Islet of Langerhans (tissue), 1 donor: ENCODE measurements around the gene DUSP1.

Source experiments
- FAIRE-seq: peaks from one replicate; lab custom pipeline; 2011; peaks lifted over from hg19 to GRCh38; lab: Jason Lieb, UNC

The DUSP1 gene

DNA sequence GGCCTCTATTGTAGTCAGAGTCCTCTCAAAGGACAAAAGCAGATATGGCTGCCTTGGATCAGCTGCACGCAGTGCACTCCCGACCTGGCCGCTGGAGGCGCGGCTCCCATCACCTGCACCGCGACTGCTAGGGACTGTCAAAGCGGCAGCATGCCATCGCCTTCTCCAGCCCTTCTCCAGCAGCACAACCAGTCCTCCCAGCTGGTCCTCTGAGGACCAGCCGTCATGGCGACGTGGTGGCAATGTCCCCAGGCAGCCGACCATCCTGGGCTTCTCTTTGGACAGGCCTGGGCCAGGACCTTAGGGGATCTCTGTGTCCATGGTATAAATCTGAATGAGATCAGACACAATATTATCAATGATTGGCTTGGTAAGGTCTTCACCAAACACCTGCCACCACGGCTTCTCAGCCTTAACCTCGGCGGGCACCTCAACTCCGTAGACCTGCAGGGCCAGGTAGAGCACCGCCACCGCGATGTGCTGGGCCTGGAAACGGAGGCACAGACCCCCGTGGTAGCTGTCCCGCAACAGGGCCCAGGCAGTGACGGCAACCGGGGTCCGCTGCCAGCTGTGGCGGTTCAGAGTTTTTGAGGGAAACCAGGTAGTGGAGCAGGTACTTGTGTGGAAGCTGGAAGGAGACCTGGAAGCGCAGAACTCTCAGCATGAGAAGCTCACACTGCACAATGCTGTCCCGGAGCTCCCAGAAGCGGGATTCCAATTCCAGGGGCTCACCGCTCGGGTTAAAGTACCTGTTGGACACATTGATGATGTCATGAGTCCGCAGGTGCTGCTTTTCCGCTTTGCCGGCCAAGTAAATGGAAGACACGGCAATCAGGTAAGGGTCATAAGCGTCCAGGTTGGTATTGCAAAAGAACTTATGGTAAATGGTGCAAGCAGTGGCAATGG is 8.5 kb downstream of the DUSP1 start:
- no peak for FAIRE-seq

DNA sequence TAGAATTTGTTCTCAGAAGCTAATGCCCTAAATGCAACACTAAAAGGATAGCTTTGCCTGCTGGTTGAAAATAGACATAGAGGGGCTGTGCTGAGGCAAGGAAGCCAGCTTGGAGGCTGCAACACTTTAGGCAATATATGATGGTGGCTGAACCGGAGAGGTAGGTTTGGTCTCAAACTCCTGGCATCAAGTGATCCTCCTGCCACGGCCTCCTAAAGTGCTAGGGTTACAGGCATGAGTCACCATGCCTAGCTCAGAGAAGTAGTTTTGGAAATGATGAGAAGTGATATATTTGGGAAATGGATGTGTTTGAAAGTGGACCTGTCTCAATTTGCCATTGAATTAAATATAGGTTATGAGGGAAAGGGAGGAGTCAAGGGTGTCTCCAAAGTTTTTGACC is 10.0 kb downstream of the DUSP1 start:
- no peak for FAIRE-seq

DNA sequence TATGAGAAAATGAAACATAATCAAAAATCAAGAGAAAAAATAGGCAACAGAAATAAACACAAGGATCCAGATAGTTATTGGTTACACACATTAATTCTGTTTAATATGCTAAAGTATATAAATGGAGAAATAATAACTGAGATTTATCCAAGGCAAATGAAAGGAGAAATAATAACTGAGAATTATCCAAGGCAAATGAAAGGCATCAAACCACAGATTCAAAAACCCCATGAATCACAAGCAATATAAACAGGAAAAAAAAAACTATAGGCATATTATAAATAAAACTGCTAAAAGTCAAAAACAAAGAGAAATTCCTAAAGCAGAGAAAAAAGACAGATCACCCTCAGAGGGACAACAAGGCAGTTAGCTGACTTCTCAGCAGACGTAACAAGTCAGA is 10.9 kb downstream of the DUSP1 start:
- FAIRE-seq: no peak

DNA sequence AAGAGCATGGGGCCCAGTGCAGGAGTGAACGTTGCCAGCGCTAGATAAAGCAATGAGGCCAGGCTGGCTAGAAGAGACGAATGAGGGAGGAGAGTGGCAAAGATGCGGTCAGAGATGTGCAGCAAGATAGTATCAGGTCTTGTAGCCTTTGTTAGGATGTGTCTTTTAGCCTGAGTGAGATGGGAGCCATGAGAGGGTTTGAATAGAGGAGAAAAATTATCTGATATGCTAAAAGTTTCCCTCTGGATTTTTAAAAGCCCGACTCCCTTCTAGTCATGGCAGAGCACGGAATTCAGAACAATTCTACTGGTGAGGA is 12.2 kb downstream of the DUSP1 start:
- FAIRE-seq: no peak

DNA sequence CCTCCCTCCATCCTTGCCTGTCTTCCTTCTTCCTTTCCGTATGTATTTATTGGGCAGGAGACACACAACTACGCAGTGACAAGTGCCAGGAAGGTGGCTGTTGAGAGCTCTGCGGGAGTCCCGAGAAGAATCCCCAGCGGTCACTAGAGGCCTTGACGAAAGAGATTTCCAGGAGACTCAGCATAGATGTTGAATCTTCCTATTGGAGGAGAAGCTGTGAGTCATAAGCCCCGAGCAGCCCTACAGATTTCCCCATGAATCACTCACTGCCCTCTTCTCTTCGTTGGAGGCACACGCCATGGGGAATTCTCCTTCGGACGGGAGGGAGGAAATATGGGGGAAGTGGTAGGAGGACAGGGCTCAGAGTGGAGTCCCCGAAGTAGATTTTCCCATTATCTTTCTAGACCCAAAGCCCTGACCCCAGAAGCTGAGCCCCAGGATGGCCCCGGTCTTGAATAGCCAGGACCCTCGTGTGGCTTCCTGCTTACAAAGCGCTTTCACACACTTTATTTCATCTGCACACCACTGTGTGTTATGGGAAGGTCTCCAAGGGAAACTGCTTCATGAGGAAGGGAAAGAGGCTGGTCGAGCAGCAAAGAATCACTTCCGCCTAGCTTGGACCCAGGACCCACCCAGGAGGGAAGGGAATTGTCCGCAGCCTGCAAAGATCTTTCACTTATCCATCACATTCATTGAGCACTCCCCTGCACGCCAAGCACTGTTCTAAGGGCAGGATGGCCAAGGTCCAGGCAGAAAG is 12.7 kb downstream of the DUSP1 start:
- FAIRE-seq: no peak

DNA sequence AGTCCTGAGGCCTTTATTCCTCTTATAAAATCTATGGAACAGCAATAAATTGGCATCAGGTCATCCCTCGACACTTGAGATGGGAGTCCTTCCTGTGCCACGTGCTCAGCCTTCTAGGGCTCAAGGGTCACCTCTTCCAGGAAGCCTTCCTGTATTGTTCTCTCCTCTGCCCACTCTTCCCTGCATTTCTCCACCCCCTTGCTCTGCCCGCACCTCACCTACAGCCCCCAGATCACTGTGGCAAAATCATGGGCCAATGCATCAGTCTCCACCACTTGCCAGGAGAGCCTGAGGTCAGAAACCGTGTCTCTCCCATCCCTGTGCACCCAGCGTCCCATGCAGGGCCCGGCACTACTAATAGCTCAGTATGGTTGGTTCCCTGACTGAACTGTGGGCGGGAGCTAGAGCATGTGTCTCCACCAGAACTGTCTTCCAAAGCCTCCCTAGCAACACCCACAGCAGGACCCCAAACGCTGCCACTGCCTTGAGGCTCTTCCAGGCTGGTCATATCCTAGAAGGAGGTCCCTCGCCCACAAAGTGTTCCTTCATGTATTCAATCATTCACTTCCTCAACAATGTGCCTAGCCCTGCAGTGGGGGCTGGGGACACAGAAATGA is 13.5 kb downstream of the DUSP1 start:
- no peak for FAIRE-seq

DNA sequence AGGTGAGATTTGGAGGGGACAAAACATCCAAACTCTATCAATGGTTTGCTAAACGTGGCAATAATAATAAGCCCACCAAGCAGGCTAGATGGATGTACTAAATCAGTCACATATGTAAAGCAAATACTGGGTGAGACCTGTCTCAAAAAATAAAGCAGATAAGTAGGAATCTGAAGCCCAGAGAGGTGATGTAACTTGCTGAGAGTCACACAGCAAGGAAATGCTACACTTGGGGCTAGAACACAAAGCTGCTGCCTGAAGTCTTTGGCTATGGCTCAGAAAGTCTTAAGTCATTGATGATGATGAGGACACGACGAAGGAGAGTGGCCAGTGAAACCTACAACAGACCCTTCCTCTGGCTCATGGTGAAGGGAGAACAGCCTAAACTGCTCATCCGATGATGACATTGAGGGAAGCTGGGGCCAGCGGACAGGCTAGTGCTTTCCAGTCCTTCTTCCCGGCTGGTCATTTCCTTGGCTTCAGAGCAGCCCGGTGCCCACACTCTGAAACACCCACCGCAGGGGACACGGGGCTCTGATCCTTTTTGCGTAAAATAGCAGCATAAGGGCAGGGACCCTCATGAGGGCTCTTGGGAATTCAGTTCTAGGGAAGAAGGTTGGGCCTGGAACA is 14.1 kb downstream of the DUSP1 start:
- no peak for FAIRE-seq

DNA sequence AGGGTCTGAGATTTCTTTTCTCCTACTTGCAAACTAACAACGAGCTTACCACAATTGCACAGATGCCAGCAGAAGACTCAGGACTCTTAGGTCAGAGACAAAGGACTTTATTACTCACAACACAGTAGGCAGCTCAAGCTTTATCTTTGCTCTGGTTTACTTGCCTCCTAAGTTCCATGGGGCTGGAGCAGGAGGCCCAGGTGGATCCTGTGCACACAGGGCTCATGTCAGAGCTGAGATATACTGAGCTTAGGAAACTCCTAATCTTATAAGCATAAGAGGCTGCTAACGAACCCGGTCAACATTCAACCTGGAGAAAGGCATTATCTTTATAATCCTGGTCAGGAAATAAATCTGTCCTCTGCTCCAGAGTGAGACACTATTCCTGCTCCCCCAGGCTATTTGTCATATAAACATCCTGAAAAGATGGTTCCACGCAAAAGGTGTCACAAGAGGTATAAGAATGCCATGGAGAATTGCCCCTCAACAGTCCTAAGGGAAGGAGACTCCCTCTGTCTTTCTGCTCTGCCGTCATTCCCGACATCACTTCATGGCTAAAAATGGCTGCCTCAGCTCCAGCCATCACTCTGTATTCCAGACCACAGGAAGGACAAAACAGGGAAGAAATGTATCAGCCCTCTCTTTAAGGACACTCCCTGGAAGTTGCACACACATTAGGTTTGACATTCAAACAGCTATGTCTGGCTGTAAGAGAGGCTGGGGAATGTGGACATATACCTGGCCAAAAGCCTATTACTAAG is 16.2 kb downstream of the DUSP1 start:
- FAIRE-seq: no peak

DNA sequence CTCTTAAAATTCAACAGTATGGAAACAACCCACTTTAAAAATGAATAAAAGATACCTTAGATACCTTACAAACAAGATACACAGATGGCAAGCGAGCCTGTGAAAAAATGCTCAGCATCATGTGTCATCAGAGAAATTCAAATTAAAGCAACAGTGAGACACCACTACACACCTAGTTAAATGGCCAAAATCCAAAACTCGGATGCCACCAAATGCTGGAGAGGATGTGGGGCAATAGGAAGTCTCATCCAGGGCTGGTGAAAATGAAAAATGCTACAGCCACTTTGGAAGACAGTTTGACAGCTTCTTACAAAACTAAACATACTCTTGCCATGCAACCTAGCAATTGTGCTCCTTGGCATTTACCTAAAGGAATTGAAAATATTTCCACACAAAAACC is 17.9 kb downstream of the DUSP1 start:
- no peak for FAIRE-seq

DNA sequence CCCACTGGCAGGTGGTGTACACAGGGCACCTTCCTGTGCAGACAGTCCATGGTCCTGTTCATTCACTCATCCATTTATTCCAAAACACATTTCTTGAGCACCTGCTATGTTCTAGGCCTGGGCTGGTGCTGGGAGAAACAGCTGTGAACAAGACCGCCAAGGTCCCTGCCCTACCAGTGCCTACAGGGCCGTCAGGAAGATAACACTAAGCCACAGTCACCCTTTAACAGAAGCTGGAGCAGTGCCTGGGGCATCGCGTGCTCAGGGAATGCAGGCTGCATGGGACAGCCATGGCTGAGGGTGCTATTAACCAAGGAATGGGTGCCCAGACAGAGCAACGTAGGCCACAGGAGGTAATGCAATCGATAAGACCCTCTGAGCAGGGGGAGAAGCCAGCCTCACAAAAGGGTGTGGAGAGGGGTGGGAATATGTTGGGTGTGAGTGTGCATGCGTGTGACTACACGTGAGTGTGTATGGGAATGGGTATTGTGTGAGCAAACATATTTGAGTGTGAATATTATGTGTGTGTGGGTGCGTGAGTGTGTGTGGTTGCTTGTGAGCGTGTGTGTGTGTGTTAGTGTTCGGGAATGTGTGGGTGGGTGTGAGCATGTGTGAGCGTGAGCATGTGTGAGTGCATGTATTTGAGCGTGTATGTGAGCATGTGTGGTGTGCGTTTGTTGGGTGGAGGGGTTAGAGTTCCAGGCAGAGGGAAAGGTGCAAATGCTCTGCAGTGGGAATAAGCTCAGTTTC is 19.1 kb downstream of the DUSP1 start:
- FAIRE-seq: no peak

DNA sequence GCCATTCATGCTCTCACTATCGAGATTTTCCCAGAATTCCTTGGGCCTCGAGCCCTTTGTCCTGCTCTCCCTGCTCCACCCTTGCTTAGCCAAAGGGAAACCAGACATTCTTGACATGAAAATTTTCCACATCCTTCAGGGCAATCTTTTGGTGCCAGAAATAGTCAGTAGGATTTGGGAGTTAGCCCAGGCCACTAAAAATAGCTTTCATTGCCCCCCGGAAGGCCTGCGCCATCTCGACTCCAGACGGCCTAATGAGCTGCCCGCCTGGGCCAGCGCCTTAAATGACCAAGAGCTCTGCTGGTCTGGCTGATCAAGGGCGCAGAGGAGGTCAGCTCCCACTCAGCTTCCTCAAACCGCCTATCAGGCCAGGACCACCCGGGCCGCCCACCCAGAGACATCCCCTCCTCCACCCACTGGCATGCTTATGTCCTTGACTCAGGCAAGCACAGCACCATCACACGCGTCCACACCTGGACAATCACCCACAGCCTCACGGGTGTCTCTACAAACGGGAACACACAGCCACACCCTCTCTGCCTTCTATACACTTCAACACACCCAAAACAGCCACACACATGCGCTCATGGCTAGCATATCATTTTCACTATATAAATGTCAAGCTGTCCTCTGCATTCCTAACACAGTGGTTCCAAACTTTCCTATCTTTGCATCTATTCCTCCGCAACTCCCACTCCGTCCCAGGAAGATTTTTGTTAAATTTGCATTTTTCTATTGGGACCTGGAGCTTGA is 20.9 kb downstream of the DUSP1 start:
- no peak for FAIRE-seq

DNA sequence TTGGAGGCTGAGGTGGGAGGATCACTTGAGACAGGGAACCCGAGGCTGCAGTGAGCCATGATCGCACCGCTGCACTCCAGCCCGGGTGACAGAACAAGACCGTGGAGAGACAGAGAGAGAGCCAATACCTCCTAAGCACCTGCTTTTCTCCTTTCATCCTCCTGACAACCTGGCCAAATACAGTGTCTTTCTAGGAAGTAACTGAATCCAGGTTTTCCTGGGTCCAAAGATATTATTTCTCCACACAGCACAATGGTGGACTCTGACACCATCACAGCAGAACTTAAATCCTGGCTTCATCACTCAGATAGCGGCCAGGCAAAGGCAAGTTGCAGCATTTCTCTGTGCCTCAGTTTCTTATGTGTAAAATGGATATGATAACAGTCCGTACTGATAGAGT is 21.9 kb downstream of the DUSP1 start:
- no peak for FAIRE-seq

DNA sequence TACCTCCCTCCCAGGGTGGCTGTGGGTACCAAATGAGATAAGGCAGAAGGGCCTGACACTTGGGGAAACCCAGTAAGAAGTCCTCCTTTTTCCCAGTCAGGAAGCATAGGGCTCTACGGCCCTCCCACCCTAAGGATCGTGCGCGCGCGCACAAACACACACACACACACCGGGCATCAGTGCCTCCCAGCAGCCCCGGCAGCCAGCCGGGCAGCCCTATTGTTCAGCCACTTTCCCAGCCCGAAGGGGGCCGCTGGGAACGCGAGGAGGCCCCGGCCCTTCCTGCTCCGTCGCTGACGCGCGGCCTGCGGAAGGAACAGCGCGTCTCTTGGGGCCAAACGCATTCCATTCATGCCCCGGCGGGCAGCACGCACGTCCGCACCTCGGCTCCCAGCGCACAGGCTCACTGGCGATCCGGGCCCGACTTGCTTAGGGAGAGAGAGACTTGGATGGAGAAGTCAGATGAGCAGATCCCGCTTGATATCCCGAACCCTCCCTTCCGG is 22.6 kb downstream of the DUSP1 start:
- FAIRE-seq: no peak

DNA sequence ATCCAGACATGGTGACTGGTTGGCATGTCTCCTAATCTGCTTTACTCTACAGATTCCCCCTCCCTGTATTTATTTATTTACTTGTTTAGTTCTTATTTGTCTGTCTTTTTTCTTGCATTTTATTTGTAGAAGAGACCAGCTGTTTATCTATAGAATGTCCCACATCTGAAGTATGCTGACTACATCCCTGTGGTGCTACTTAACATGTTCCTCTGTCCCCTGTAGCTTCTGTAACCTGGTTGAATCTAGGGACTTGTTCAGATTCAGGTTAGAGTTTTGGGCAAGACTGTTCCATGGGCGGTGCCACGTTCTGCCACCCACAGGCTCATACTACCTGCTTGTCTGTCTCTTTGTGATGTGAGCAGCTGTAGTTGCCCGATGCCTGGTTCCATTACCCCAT is 23.5 kb downstream of the DUSP1 start:
- no peak for FAIRE-seq

DNA sequence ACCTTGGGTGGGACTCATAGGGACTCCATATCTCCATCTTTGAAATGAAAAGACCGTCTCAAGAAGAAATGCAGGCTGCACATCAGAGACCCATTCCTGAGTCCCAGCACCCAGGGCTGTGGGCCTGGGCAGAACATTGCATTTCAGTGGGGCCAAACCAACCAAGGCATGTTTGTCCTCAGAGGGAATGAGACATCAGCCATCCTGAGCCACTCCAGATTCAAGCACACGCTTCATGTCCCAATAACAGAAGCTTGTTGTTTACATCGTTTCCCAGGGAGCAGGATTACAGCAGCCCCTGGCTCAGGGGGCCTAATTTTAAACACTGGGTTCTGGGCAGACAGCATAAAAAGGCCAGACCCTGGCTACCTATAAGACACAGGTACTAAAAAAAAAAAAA is 24.3 kb downstream of the DUSP1 start:
- FAIRE-seq: no peak

DNA sequence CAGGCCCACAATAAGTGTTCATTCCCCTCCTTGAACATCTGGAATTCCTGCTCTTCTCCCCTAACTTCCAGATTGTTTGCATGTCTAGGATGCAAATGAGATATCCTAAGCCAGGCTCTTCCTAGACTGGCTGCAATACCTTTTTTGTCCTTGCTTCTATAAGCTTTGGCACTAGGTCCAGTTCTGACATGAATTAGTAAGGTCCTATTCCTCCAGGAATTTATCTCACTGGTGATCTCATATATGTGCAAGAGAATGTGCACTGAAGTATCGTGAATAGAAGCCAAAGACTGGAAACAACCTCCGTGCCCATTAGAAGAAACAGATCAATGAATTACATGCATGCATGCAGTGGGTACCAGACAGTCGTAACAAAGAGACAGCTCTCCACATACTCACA is 25.2 kb downstream of the DUSP1 start:
- FAIRE-seq: no peak

DNA sequence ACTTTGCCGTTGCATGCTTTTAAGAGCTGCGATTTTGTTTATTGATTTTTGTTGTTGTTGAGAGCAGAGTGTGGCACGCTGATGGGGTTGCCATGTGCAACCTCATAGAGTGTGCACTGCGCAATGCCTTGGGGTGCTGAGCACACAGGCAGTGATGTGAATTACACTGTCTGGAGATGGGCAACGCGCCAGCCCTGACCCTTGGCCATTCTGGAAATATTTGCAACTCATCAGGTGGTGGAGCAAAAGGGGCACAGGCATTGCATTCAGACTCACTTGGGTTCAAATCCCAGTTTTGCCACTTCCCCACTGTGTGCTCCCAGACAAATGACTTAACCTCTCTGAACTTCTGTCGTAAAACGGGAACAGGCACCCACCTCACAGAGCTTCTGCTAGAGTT is 25.6 kb downstream of the DUSP1 start:
- FAIRE-seq: no peak

DNA sequence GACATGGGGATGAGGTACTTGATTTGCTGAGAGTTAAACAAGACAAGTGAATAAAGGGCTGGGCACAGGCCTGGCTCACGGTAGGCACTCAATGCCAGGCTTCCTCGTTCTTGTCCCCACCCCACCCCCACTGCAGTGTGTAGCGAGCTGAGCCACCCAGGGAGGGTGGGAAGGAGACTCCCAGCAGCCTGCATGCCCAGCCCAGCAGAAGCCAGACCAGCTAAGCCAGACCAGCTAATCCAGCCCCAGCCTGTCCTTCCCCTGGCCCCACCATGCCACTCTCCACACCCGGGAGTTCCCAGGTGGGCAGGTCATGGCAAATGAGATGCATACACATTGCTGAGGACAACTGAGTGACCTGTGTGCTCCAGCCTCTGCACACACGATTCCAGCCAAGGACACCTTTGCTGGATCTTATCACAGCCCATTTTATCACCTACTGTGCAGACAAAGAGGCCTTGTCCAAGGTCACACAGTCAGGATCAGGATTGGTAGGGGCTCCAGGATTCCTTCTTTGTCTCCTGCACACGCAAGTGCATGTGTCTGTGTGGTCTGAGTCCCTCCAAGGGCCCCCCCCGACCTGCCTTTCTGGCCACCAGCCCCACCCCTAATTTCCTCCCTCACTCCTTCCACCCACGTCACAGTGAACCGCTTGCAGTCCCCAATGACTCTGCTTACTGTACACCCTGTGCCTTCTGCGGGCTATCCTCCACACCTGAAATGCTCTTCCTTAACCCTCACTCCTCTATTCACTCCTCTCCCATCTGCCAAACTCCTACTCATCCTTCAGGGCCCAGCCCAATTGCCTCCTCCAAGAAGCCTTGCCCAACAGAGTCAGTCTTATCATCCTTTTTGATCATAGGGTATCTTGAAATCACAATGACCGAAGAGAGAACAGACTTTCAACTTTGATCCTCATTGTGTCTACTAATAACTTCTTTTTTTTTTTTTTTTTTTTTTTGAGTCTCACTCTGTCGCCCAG is 26.6 kb downstream of the DUSP1 start:
- no peak for FAIRE-seq
